HEK293 (cell line): Measurements from ENCODE around the gene MMP14.

Source experiments
- BCL11A ChIP-seq: fragments of 450-650 bp; formaldehyde crosslinking; IDR thresholded peaks from 2 replicates; pipeline ENCODE4 v1.5.1; 2016; ENCODE audit warnings: low read depth, missing biosample characterization, missing genetic modification characterization
- EGR2 ChIP-seq: fragments of 450-650 bp; formaldehyde crosslinking; IDR thresholded peaks from 2 replicates; pipeline ENCODE4 v1.5.1; 2016; ENCODE audit warnings: low read depth, missing biosample characterization, missing genetic modification characterization
- FEZF1 ChIP-seq: fragments of 450-650 bp; formaldehyde crosslinking; IDR thresholded peaks from 2 replicates; pipeline ENCODE4 v1.5.1; 2016; ENCODE audit warnings: missing biosample characterization, missing genetic modification characterization
- GLIS2 ChIP-seq: fragments of 450-650 bp; formaldehyde crosslinking; IDR thresholded peaks from 2 replicates; pipeline ENCODE4 v1.5.1; 2016; ENCODE audit warnings: missing biosample characterization, missing genetic modification characterization
- HOXA7 ChIP-seq: sonication (generic); formaldehyde crosslinking; IDR thresholded peaks from 2 replicates; pipeline ENCODE4 v1.8.1; 2022; ENCODE audit warnings: missing genetic modification reagents, borderline replicate concordance
- KLF1 ChIP-seq: fragments of 450-650 bp; formaldehyde crosslinking; IDR thresholded peaks from 2 replicates; pipeline ENCODE4 v1.5.1; 2016; ENCODE audit warnings: missing biosample characterization, missing genetic modification characterization
- KLF7 ChIP-seq: fragments of 450-650 bp; formaldehyde crosslinking; IDR thresholded peaks from 2 replicates; pipeline ENCODE4 v1.5.1; 2016; ENCODE audit warnings: missing biosample characterization, missing genetic modification characterization, borderline replicate concordance
- KLF8 ChIP-seq: fragments of 450-650 bp; formaldehyde crosslinking; IDR thresholded peaks from 2 replicates; pipeline ENCODE4 v1.5.1; 2016; ENCODE audit warnings: missing biosample characterization, missing genetic modification characterization
- OSR2 ChIP-seq: fragments of 450-650 bp; formaldehyde crosslinking; IDR thresholded peaks from 2 replicates; pipeline ENCODE4 v1.5.1; 2016; ENCODE audit warnings: missing biosample characterization, missing genetic modification characterization
- SP3 ChIP-seq: fragments of 450-650 bp; formaldehyde crosslinking; IDR thresholded peaks from 2 replicates; pipeline ENCODE4 v1.5.1; 2016; ENCODE audit warnings: missing biosample characterization, missing genetic modification characterization
- TRIM28 ChIP-seq: IDR thresholded peaks from 2 replicates; pipeline ENCODE4 v1.6.1; 2011; ENCODE audit warnings: low read length, control low read depth, borderline replicate concordance
- ZFP37 ChIP-seq: fragments of 450-650 bp; formaldehyde crosslinking; IDR thresholded peaks from 2 replicates; pipeline ENCODE4 v1.5.1; 2016; ENCODE audit warnings: missing biosample characterization, missing genetic modification characterization
- ZFP69B ChIP-seq: fragments of 450-650 bp; formaldehyde crosslinking; IDR thresholded peaks from 2 replicates; pipeline ENCODE4 v1.5.1; 2016; ENCODE audit warnings: missing biosample characterization, missing genetic modification characterization
- ZNF140 ChIP-seq: fragments of 450-650 bp; formaldehyde crosslinking; IDR thresholded peaks from 2 replicates; pipeline ENCODE4 v1.5.1; 2016; ENCODE audit warnings: missing biosample characterization, missing genetic modification characterization
- ZNF146 ChIP-seq: fragments of 450-650 bp; formaldehyde crosslinking; IDR thresholded peaks from 2 replicates; pipeline ENCODE4 v1.5.1; 2016; ENCODE audit warnings: missing biosample characterization, missing genetic modification characterization
- ZNF157 ChIP-seq: fragments of 450-650 bp; formaldehyde crosslinking; IDR thresholded peaks from 2 replicates; pipeline ENCODE4 v1.5.1; 2016; ENCODE audit warnings: missing biosample characterization, missing genetic modification characterization
- ZNF19 ChIP-seq: fragments of 450-650 bp; formaldehyde crosslinking; IDR thresholded peaks from 2 replicates; pipeline ENCODE4; 2016; ENCODE audit warnings: missing biosample characterization, missing genetic modification characterization, low read depth
- ZNF274 ChIP-seq, 2 experiments: fragments of 200-500 bp in 1 of 2; fragments of 450-650 bp in 1 of 2; sonication (Bioruptor generic) in 1 of 2; formaldehyde crosslinking in 1 of 2; IDR thresholded peaks; 2 replicates each; pipeline versions ENCODE4 v1.5.1 to v1.6.1; 2014 to 2016; ENCODE audit warnings: borderline replicate concordance in 1 of 2, inconsistent platforms in 1 of 2, low read length in 1 of 2, missing biosample characterization in 1 of 2, missing genetic modification characterization in 1 of 2
- ZNF311 ChIP-seq: fragments of 450-650 bp; formaldehyde crosslinking; IDR thresholded peaks from 2 replicates; pipeline ENCODE4 v1.5.1; 2017; ENCODE audit warnings: missing biosample characterization, missing genetic modification characterization, borderline replicate concordance
- ZNF366 ChIP-seq: fragments of 450-650 bp; formaldehyde crosslinking; conservative IDR thresholded peaks from 2 replicates; pipeline ENCODE4 v1.5.1; 2016; ENCODE audit warnings: missing biosample characterization, missing genetic modification characterization
- ZNF416 ChIP-seq: fragments of 450-650 bp; formaldehyde crosslinking; IDR thresholded peaks from 2 replicates; pipeline ENCODE4 v1.5.1; 2016; ENCODE audit warnings: missing biosample characterization, missing genetic modification characterization
- ZNF544 ChIP-seq: fragments of 450-650 bp; formaldehyde crosslinking; IDR thresholded peaks from 2 replicates; pipeline ENCODE4 v1.5.0; 2017; ENCODE audit warnings: missing biosample characterization, missing genetic modification characterization
- ZNF561 ChIP-seq: fragments of 450-650 bp; IDR thresholded peaks from 2 replicates; pipeline ENCODE4 v1.5.1; 2018; ENCODE audit warnings: missing biosample characterization, missing genetic modification characterization, borderline replicate concordance
- ZNF600 ChIP-seq: fragments of 450-650 bp; formaldehyde crosslinking; IDR thresholded peaks from 2 replicates; pipeline ENCODE4 v1.5.1; 2016; ENCODE audit warnings: missing biosample characterization, missing genetic modification characterization
- ZNF621 ChIP-seq: fragments of 450-650 bp; formaldehyde crosslinking; IDR thresholded peaks from 2 replicates; pipeline ENCODE4 v1.5.1; 2017; ENCODE audit warnings: missing biosample characterization, missing genetic modification characterization
- ZNF629 ChIP-seq: fragments of 450-650 bp; formaldehyde crosslinking; IDR thresholded peaks from 2 replicates; pipeline ENCODE4 v1.5.1; 2017; ENCODE audit warnings: missing biosample characterization, missing genetic modification characterization
- ZNF776 ChIP-seq: fragments of 450-650 bp; formaldehyde crosslinking; IDR thresholded peaks from 2 replicates; pipeline ENCODE4 v1.5.0; 2017; ENCODE audit warnings: missing biosample characterization, missing genetic modification characterization, borderline replicate concordance
- ZNF785 ChIP-seq: fragments of 450-650 bp; formaldehyde crosslinking; IDR thresholded peaks from 2 replicates; pipeline ENCODE4 v1.5.1; 2016; ENCODE audit warnings: missing biosample characterization, missing genetic modification characterization
- ZNF792 ChIP-seq: fragments of 450-650 bp; formaldehyde crosslinking; IDR thresholded peaks from 2 replicates; pipeline ENCODE4 v1.5.1; 2016; ENCODE audit warnings: missing biosample characterization, missing genetic modification characterization
- ZSCAN30 ChIP-seq: fragments of 450-650 bp; IDR thresholded peaks from 2 replicates; pipeline ENCODE4 v1.5.1; 2018; ENCODE audit warnings: missing biosample characterization, mild to moderate bottlenecking, missing genetic modification characterization, moderate library complexity
- TF ChIP-seq, protein P1 (sequence below): fragments of 450-650 bp; formaldehyde crosslinking; IDR thresholded peaks from 2 replicates; pipeline ENCODE4 v1.5.0; 2017; ENCODE audit warnings: missing biosample characterization, missing genetic modification characterization, borderline replicate concordance
- TF ChIP-seq, protein P2 (sequence below): fragments of 450-650 bp; formaldehyde crosslinking; IDR thresholded peaks from 2 replicates; pipeline ENCODE4 v1.5.1; 2016; ENCODE audit warnings: missing biosample characterization, missing genetic modification characterization
- TF ChIP-seq, protein P3 (sequence below): fragments of 450-650 bp; formaldehyde crosslinking; IDR thresholded peaks from 2 replicates; pipeline ENCODE4 v1.5.1; 2016; ENCODE audit warnings: missing biosample characterization, missing genetic modification characterization
- TF ChIP-seq, protein P4 (sequence below): fragments of 450-650 bp; IDR thresholded peaks from 2 replicates; pipeline ENCODE4 v1.5.1; 2018; ENCODE audit warnings: missing biosample characterization, missing genetic modification characterization

MMP14 gene

DNA sequence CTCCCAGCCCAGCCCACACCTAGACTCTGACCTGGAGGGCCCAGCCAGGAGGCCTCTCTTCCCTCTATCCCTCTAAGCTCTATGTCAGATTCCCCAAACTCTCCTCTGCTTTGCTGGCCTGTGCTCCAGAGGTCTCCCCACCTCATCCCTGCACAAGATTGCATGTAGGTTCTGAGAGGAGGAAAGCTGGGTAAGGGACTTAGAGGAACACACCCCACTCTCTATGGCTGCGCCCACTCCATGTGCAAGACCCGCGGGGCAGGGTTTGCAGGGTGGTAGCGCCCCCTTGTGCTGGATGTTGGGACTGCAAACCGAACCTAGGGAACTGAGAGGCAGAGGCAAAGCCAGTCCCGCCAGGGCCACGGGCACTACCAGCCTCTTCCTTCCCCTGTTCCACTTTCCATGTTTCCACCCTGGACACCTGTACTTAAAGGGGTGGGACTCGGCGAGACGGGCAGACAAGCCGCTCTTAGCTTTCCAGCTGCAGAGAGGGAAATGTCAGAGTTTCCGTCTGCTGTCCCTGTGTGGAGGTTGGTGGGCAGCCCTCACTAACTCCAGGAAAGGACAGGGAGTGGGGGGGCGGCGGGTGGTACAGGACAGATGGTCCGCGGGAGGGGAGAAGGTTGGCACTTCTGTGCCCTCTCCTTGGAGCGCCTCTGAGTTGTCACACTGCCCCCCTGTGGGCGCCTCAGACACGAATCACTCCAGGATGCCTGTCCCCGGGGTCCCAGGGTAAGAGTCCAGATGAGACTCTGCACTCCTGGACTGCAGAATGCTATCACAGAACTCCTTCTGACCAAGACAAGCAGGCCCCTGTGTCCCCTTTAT lies 16.8 kb downstream of the MMP14 start (continued):
- no peak for TF ChIP-seq ZNF311 (tag by site-specific recombination)
- no peak for TF ChIP-seq BCL11A (tag by site-specific recombination)
- TF ChIP-seq, protein P1, sequence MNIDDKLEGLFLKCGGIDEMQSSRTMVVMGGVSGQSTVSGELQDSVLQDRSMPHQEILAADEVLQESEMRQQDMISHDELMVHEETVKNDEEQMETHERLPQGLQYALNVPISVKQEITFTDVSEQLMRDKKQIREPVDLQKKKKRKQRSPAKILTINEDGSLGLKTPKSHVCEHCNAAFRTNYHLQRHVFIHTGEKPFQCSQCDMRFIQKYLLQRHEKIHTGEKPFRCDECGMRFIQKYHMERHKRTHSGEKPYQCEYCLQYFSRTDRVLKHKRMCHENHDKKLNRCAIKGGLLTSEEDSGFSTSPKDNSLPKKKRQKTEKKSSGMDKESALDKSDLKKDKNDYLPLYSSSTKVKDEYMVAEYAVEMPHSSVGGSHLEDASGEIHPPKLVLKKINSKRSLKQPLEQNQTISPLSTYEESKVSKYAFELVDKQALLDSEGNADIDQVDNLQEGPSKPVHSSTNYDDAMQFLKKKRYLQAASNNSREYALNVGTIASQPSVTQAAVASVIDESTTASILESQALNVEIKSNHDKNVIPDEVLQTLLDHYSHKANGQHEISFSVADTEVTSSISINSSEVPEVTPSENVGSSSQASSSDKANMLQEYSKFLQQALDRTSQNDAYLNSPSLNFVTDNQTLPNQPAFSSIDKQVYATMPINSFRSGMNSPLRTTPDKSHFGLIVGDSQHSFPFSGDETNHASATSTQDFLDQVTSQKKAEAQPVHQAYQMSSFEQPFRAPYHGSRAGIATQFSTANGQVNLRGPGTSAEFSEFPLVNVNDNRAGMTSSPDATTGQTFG (tag by site-specific recombination), result no peak
- TF ChIP-seq KLF7 (tag by site-specific recombination), result no peak
- TF ChIP-seq ZNF274 (IDR thresholded peaks at IDR 0.05; ENCODE audit: low read length), result no peak
- TF ChIP-seq ZNF274 (tag by site-specific recombination; IDR thresholded peaks at IDR 0.05; ENCODE audit: borderline replicate concordance), result no peak
- TF ChIP-seq, protein P2, sequence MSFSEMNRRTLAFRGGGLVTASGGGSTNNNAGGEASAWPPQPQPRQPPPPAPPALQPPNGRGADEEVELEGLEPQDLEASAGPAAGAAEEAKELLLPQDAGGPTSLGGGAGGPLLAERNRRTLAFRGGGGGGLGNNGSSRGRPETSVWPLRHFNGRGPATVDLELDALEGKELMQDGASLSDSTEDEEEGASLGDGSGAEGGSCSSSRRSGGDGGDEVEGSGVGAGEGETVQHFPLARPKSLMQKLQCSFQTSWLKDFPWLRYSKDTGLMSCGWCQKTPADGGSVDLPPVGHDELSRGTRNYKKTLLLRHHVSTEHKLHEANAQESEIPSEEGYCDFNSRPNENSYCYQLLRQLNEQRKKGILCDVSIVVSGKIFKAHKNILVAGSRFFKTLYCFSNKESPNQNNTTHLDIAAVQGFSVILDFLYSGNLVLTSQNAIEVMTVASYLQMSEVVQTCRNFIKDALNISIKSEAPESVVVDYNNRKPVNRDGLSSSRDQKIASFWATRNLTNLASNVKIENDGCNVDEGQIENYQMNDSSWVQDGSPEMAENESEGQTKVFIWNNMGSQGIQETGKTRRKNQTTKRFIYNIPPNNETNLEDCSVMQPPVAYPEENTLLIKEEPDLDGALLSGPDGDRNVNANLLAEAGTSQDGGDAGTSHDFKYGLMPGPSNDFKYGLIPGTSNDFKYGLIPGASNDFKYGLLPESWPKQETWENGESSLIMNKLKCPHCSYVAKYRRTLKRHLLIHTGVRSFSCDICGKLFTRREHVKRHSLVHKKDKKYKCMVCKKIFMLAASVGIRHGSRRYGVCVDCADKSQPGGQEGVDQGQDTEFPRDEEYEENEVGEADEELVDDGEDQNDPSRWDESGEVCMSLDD (tag by site-specific recombination), result 0 out of 2 replicates have a peak, but pooled peaks have one; percentile 18
- no peak for TF ChIP-seq ZNF785 (tag by site-specific recombination)
- TF ChIP-seq TRIM28, result no peak
- 0 out of 2 replicates have a peak, but pooled peaks have one; percentile 16 for TF ChIP-seq KLF1 (tag by site-specific recombination)
- no peak for TF ChIP-seq ZFP37
- TF ChIP-seq GLIS2 (tag by site-specific recombination), result no peak
- TF ChIP-seq, protein P3, sequence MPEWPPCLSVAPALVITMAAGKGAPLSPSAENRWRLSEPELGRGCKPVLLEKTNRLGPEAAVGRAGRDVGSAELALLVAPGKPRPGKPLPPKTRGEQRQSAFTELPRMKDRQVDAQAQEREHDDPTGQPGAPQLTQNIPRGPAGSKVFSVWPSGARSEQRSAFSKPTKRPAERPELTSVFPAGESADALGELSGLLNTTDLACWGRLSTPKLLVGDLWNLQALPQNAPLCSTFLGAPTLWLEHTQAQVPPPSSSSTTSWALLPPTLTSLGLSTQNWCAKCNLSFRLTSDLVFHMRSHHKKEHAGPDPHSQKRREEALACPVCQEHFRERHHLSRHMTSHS (tag by site-specific recombination), result no peak
- peak; percentile 43; the same call in 1 of the 2 replicates for TF ChIP-seq ZSCAN30
- TF ChIP-seq, protein P4, sequence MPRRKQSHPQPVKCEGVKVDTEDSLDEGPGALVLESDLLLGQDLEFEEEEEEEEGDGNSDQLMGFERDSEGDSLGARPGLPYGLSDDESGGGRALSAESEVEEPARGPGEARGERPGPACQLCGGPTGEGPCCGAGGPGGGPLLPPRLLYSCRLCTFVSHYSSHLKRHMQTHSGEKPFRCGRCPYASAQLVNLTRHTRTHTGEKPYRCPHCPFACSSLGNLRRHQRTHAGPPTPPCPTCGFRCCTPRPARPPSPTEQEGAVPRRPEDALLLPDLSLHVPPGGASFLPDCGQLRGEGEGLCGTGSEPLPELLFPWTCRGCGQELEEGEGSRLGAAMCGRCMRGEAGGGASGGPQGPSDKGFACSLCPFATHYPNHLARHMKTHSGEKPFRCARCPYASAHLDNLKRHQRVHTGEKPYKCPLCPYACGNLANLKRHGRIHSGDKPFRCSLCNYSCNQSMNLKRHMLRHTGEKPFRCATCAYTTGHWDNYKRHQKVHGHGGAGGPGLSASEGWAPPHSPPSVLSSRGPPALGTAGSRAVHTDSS, result no peak
- TF ChIP-seq OSR2 (tag by site-specific recombination), result no peak
- no peak for TF ChIP-seq ZNF792 (tag by site-specific recombination)
- TF ChIP-seq ZNF416 (tag by site-specific recombination), result no peak
- TF ChIP-seq ZNF140 (tag by site-specific recombination), result no peak
- no peak for TF ChIP-seq ZNF544 (tag by site-specific recombination)
- TF ChIP-seq KLF8 (tag by site-specific recombination), result peak; percentile 47
- peak; percentile 39; the same call in 1 of the 2 replicates for TF ChIP-seq SP3 (tag by site-specific recombination)
- TF ChIP-seq HOXA7, result no peak
- TF ChIP-seq ZNF366 (tag by site-specific recombination), result peak; percentile 53
- TF ChIP-seq ZNF157 (tag by site-specific recombination), result no peak
- no peak for TF ChIP-seq ZNF19 (tag by site-specific recombination)
- peak; percentile 27; the same call in 1 of the 2 replicates for TF ChIP-seq ZNF629 (tag by site-specific recombination)
- no peak for TF ChIP-seq ZNF146 (tag by site-specific recombination)
- TF ChIP-seq ZNF776 (tag by site-specific recombination), result no peak
- TF ChIP-seq ZFP69B, result peak; percentile 51; the same call in 1 of the 2 replicates
- TF ChIP-seq EGR2 (tag by site-specific recombination), result peak; percentile 68
- no peak for TF ChIP-seq ZNF621 (tag by site-specific recombination)
- peak; percentile 60; the same call in 1 of the 2 replicates for TF ChIP-seq ZNF600 (tag by site-specific recombination)
- no peak for TF ChIP-seq FEZF1 (tag by site-specific recombination)
- TF ChIP-seq ZNF561 (tag by site-specific recombination), result 0 out of 2 replicates have a peak, but pooled peaks have one; percentile 24
